Stomach (tissue), 9 donors: Measurements from ENCODE around the gene MATK. TPM values are rescaled to one million over a fixed set of nuclear protein-coding genes. Genes with fewer than 3 reads are reported as not detected.

Experiments used
- DNase-seq, 2 donors: peaks; one replicate each; pipeline versions ENCODE4 v3.0.0 to v3.0.0-alpha.2; 2013 to 2019
- H3K27ac ChIP-seq, 5 donors: fragments of 200-600 bp in 4 of 5; sonication (generic) in 4 of 5; one replicate each; pipeline ENCODE4 v1.5.1; 2013 to 2019; ENCODE audit warnings: mild to moderate bottlenecking in 1 of 5, moderate library complexity in 1 of 5
- H3K27me3 ChIP-seq, 3 donors: fragments of 200-600 bp; sonication (generic); one replicate each; pipeline ENCODE4 v1.5.1; 2017 to 2019; ENCODE audit warnings: mixed run types in 1 of 3
- H3K36me3 ChIP-seq, 4 donors: fragments of 200-600 bp; sonication (generic); 1 replicate in 3 of 4; 2 replicates in 1 of 4; pipeline ENCODE4 v1.5.1; 2016 to 2019
- H3K4me1 ChIP-seq, 4 donors: fragments of 200-600 bp; sonication (generic); one replicate each; pipeline ENCODE4 v1.5.1; 2016 to 2019
- H3K4me3 ChIP-seq, 4 donors: fragments of 200-600 bp; sonication (generic) in 3 of 4; one replicate each; pipeline ENCODE4 v1.5.1; 2016 to 2019; ENCODE audit warnings: mild to moderate bottlenecking in 1 of 4
- H3K9me3 ChIP-seq, 4 donors: fragments of 200-600 bp; sonication (generic); one replicate each; pipeline ENCODE4 v1.5.1; 2016 to 2019
- EP300 ChIP-seq: sonication (generic); formaldehyde crosslinking; IDR thresholded peaks from one replicate; pipeline ENCODE4 v1.6.1; 2017; ENCODE audit warnings: antibody characterized with exemption
- POLR2A ChIP-seq, 4 donors: fragments of 450-650 bp; IDR thresholded peaks; one replicate each; pipeline ENCODE4 v1.6.1; 2016; ENCODE audit warnings: antibody characterized with exemption in 4 of 4, control low read depth in 2 of 4, mild to moderate bottlenecking in 1 of 4, moderate library complexity in 1 of 4
- POLR2AphosphoS5 ChIP-seq, 3 donors: sonication (generic); formaldehyde crosslinking; IDR thresholded peaks; one replicate each; pipeline ENCODE4 v1.6.1; 2016; ENCODE audit warnings: antibody characterized with exemption in 3 of 3
- WGBS, 5 donors: extraction: QIAGEN DNeasy Blood & Tissue Kit in 3 of 5; methylation state at CpG; one replicate each; pipeline versions ENCODE4 v1.1.5 to v1.1.7; 2013 to 2018; 5-methylcytosine and 5-hydroxymethylcytosine counted together
- intact Hi-C: fragments of 100-400 bp; cut with DNase I; formaldehyde crosslinking; loops from one replicate; pipeline ENCODE4 v1.15.1; 2023; ENCODE audit warnings: low total_unique reads
- polyA plus RNA-seq, 3 donors: library from polyadenylated mRNA; stranded (reverse); fragments of 200-250 nt; gene quantifications; one replicate each; pipeline ENCODE4 v1.2.3, GENCODE V29; 2013
- total RNA-seq, 5 donors: library from RNA; depleted of rRNA; stranded (reverse); fragments of >200 nt; gene quantifications; one replicate each; pipeline versions ENCODE4 v1.1.0 to v1.2.3, GENCODE V29; 2014 to 2016
- TF ChIP-seq, protein P1 (sequence below), 7 experiments: fragments of 450-650 bp in 4 of 7; fragments of 200-600 bp in 3 of 7; sonication (generic) in 3 of 7; IDR thresholded peaks; one replicate each; pipeline ENCODE4 v1.5.1; 2016 to 2019; ENCODE audit warnings: antibody characterized with exemption in 7 of 7, control low read depth in 2 of 7, mild to moderate bottlenecking in 1 of 7
- donor health status: healthy with polysubstance abuse.
- donor health status: Bipolar disorder and iron deficiency.
- donor health status: healthy.

Gene MATK
- total and polyA plus RNA-seq, 8 donors = 1.4 to 48.7 (median 3.4) TPM; not detected in 1

DNA sequence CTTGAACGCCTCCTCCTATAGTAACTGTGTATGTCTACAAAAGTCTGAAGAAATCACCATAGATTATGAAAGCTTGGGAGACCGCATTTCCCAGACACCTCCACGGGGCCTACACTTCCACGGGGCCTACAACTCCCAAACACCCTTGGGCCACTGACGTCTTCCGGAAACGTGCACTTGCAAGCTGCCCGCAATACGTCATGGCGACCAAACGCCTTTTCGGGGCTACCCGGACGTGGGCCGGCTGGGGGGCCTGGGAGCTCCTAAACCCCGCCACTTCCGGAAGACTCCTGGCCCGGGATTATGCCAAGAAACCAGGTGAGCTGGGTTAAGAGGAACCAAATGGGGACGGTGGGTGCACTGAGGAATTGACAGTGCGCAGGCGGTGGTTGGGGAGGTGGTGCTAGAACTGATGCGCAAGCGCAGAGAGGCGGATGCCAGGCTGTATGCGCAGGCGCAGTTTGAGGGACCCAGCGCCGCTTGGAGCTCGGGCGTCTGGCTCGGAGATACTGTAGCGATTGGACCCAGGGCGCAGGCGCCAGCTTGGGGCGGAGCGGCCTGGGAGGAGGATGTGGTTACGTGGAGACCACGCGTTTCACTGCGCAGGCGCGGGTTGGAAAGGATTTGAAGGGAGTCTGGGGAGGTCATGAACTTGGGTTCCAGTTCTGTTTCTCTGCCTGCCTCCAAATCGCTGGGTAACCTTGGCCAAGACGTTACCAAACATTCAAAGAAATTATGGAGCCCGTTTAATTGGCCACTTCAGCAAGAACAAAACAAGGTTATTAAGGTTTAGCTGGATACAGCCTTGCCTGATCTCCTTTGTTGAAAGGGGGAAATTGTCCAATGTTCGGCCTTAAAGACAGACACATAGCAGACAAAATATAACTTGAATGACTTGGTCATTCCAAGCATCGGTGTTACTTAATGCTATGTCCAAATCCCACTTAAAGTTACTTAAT is 23.4 kb downstream of the MATK start, which contains the start of gene MRPL54:
Gene MRPL54 (plus strand): TSS at position 182 of the 959 bp plus-strand sequence. CDS start 19 bp downstream, at position 201.
- Histone ChIP-seq H3K4me3 (peak within 1 kb of the TSS; percentile 78 to 96 (median 80)), H3K36me3 (peaks cover 45 to 52% (median 51%) of the 10 kb centered on the region in 4 donors), H3K27me3 (no peaks in the 10 kb centered on the region), H3K27ac (peak within 1 kb of the TSS; percentile 85 to 100 (median 98)), H3K9me3 (no peaks in the 10 kb centered on the region), H3K4me1 (peaks cover 26 to 66% (median 50%) of the 10 kb centered on the region in 4 donors)
- 2 to 3% (median 3%) methylated on average over 42 to 47 of the region's 47 CpGs for WGBS, 5 donors
- DNase-seq = peak; percentile 100
- intact Hi-C loops = no loop called here
- no peak for TF ChIP-seq POLR2A (IDR thresholded peaks at IDR 0.05)
- peak; percentile 25 for TF ChIP-seq EP300
- peak; percentile 57 to 88 (median 87) for TF ChIP-seq POLR2AphosphoS5 (IDR thresholded peaks at IDR 0.05)
- TF ChIP-seq, protein P1, sequence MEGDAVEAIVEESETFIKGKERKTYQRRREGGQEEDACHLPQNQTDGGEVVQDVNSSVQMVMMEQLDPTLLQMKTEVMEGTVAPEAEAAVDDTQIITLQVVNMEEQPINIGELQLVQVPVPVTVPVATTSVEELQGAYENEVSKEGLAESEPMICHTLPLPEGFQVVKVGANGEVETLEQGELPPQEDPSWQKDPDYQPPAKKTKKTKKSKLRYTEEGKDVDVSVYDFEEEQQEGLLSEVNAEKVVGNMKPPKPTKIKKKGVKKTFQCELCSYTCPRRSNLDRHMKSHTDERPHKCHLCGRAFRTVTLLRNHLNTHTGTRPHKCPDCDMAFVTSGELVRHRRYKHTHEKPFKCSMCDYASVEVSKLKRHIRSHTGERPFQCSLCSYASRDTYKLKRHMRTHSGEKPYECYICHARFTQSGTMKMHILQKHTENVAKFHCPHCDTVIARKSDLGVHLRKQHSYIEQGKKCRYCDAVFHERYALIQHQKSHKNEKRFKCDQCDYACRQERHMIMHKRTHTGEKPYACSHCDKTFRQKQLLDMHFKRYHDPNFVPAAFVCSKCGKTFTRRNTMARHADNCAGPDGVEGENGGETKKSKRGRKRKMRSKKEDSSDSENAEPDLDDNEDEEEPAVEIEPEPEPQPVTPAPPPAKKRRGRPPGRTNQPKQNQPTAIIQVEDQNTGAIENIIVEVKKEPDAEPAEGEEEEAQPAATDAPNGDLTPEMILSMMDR (IDR thresholded peaks at IDR 0.05) = peak in 1 of 7 experiments; percentile 17

DNA sequence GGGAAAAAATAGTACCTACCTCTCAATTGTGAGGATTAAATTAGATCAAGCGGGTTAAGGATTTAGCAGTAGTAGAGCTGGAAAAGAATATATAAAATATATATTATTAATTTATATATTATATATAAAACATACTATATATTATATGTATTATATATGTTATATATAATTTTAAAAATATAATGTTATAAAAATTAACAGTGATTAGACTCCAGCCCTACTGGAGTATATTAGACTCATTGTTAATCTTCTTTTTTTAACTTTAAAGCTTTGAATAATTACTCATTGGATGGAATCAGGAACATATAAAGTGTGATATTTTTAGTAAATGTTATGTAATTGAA is 24.1 kb downstream of the MATK start:
- Histone ChIP-seq H3K36me3 (peaks cover 45 to 52% (median 51%) of the 10 kb centered on the region in 4 donors), H3K27ac (peak overlapping the region; percentile 81 to 100 (median 98))

DNA sequence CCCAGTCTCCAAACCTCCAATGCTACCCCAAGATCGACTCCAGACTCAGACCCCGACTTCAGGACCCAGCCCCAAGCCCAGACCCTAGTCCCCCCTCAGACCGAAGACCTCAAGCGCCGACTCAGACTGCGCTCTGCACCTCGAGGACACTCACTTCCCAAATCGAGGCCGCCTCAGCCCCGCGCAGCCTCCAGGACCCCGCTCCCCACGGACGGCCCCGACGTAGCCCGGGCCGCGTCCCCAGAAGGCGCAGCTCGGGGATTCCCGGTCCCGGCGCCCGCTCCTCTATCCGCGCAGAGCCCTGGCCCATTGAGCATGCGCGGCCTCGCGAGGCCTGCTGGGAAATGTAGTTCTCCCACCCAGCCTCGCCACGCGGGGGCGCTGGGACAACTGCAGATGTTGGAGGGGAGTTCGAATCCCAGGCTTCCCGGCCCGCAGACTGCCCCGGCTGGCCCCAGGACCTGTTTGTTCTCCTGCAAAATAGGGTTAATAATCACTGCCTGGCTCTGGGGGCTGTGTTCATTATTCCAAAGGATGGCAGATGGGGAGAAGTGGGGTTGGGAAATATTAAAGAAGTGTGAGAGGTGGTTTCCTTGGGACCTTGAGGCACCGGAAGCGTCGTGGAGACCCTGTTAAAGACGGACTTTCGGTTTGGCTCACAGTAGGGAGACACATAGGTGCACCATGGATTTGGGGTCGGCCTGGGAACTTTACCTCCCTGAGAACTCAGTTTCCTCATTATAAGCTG is 24.6 kb downstream of the MATK start, which contains the start of gene APBA3:
Gene APBA3 (minus strand): TSS at position 311 of the 748 bp plus-strand sequence. CDS start 1,428 bp downstream, outside the sequence.
- Histone ChIP-seq H3K4me1 (peaks cover 26 to 63% (median 52%) of the 10 kb centered on the region in 4 donors), H3K27me3 (no peaks in the 10 kb centered on the region), H3K4me3 (peak within 1 kb of the TSS; percentile 78 to 96 (median 80)), H3K36me3 (peaks cover 43 to 50% (median 49%) of the 10 kb centered on the region in 4 donors), H3K9me3 (no peaks in the 10 kb centered on the region), H3K27ac (peak within 1 kb of the TSS; percentile 85 to 100 (median 98))
- TF ChIP-seq POLR2A (IDR thresholded peaks at IDR 0.05) = peak in 1 of 4 donors; percentile 45
- TF ChIP-seq, protein P1 (IDR thresholded peaks at IDR 0.05) = peak in 5 of 7 experiments; percentile 40 to 85 (median 75)
- TF ChIP-seq EP300 = no peak
- TF ChIP-seq POLR2AphosphoS5 (IDR thresholded peaks at IDR 0.05) = peak; percentile 74 to 93 (median 86)
- 3 to 7% (median 4%) methylated on average over 15 to 45 of the region's 45 CpGs for WGBS, 5 donors
- intact Hi-C loops = no loop called here
- DNase-seq = peak; percentile 95 to 96

More for the DNA sequence above, 24.1 kb downstream of the MATK start:
- no peak for DNase-seq
- WGBS, 5 donors = 53 to 61% (median 58%) methylated on average over 1 of the region's 1 CpG
- intact Hi-C loops = no loop called here
- H3K27me3 ChIP-seq = no peaks in the 10 kb centered on the region
- no peaks in the 10 kb centered on the region for H3K9me3 ChIP-seq
- TF ChIP-seq POLR2AphosphoS5 (IDR thresholded peaks at IDR 0.05) = no peak
- no peak for TF ChIP-seq POLR2A (IDR thresholded peaks at IDR 0.05)
- TF ChIP-seq EP300 = no peak
- TF ChIP-seq, protein P1 (IDR thresholded peaks at IDR 0.05) = no peak
- peak overlapping the region in 1 of 4 donors; percentile 75 for H3K4me3 ChIP-seq
- H3K4me1 ChIP-seq = peaks cover 26 to 66% (median 52%) of the 10 kb centered on the region in 4 donors
